HUES6 (cell line): Measurements from ENCODE around the gene ZMIZ1.
"Not testable (repeated sequence)": the region's sequence is repeated elsewhere in the genome, so short reads cannot be mapped to it uniquely, and the experiment has no call there.

ENCODE experiments used
- H3K27ac ChIP-seq: 2 replicates; pipeline ENCODE4 v1.7.0; 2013; ENCODE audit warnings: low read depth, mild to moderate bottlenecking, low read length, inconsistent platforms
- H3K27me3 ChIP-seq: 2 replicates; pipeline ENCODE4 v1.6.1; 2013; ENCODE audit warnings: low read length; ENCODE audit not compliant: control insufficient read depth, insufficient read depth
- H3K36me3 ChIP-seq: 2 replicates; pipeline ENCODE4 v1.6.1; 2013; ENCODE audit warnings: low read length; ENCODE audit not compliant: control insufficient read depth, insufficient read depth
- H3K4me1 ChIP-seq: 2 replicates; pipeline ENCODE4 v1.6.1; 2013; ENCODE audit warnings: low read length; ENCODE audit not compliant: control insufficient read depth, insufficient read depth
- H3K4me3 ChIP-seq: 2 replicates; pipeline ENCODE4 v1.5.1; 2013; ENCODE audit warnings: low read depth, low read length
- H3K9ac ChIP-seq: one replicate; pipeline ENCODE4 v1.6.1; 2013; ENCODE audit warnings: mild to moderate bottlenecking, low read length
- H3K9me3 ChIP-seq: 2 replicates; pipeline ENCODE4 v1.6.1; 2013; ENCODE audit warnings: low read depth, low read length; ENCODE audit not compliant: control insufficient read depth, insufficient read depth

ZMIZ1 gene

GRCh38 chr10:79275105-79275430 lies 206.3 kb downstream of the ZMIZ1 start:
- no peak overlapping the region for H3K27ac ChIP-seq
- H3K9me3 ChIP-seq = no peaks in the 10 kb centered on the region; the same call in 1 of the 2 replicates

GRCh38 chr10:79275431-79275851 lies 206.7 kb downstream of the ZMIZ1 start:
- Histone ChIP-seq H3K9me3 (no peaks in the 10 kb centered on the region; the same call in 1 of the 2 replicates), H3K27ac (no peak overlapping the region), H3K36me3 (peaks cover 33% of the 10 kb centered on the region), H3K9ac (no peak overlapping the region), H3K4me3 (no peak overlapping the region), H3K4me1 (no peaks in the 10 kb centered on the region; the same call in 1 of the 2 replicates), H3K27me3 (no peaks in the 10 kb centered on the region)

More at GRCh38 chr10:79275105-79275430, 206.3 kb downstream of the ZMIZ1 start:
- Histone ChIP-seq H3K36me3 (peaks cover 29% of the 10 kb centered on the region), H3K27me3 (no peaks in the 10 kb centered on the region), H3K4me1 (no peaks in the 10 kb centered on the region; the same call in 1 of the 2 replicates), H3K9ac (no peak overlapping the region), H3K4me3 (no peak overlapping the region)

GRCh38 chr10:79277579-79278269 lies 209.0 kb downstream of the ZMIZ1 start:
- peaks cover 38% of the 10 kb centered on the region for H3K36me3 ChIP-seq
- no peak overlapping the region for H3K4me3 ChIP-seq
- no peaks in the 10 kb centered on the region; the same call in 1 of the 2 replicates for H3K9me3 ChIP-seq
- H3K27me3 ChIP-seq = no peaks in the 10 kb centered on the region
- H3K27ac ChIP-seq = no peak overlapping the region
- H3K9ac ChIP-seq = no peak overlapping the region
- peaks cover 9% of the 10 kb centered on the region; the same call in 1 of the 2 replicates for H3K4me1 ChIP-seq

GRCh38 chr10:79279047-79279446 lies 210.3 kb downstream of the ZMIZ1 start:
- not testable (repeated sequence) for H3K9ac ChIP-seq, H3K27ac ChIP-seq, H3K27me3 ChIP-seq, H3K9me3 ChIP-seq, H3K4me1 ChIP-seq, H3K4me3 ChIP-seq
- peaks cover 38% of the 10 kb centered on the region for H3K36me3 ChIP-seq

GRCh38 chr10:79280956-79281355 lies 212.2 kb downstream of the ZMIZ1 start:
- Histone ChIP-seq H3K4me1 (peaks cover 9% of the 10 kb centered on the region; the same call in 1 of the 2 replicates), H3K27me3 (no peaks in the 10 kb centered on the region), H3K27ac (no peak overlapping the region), H3K4me3 (no peak overlapping the region), H3K9ac (no peak overlapping the region), H3K9me3 (no peaks in the 10 kb centered on the region; the same call in 1 of the 2 replicates), H3K36me3 (peaks cover 46% of the 10 kb centered on the region)

GRCh38 chr10:79282388-79282787 lies 213.6 kb downstream of the ZMIZ1 start:
- Histone ChIP-seq H3K27ac (no peak overlapping the region), H3K4me1 (peaks cover 13% of the 10 kb centered on the region; the same call in 1 of the 2 replicates)

GRCh38 chr10:79283616-79284015 lies 214.8 kb downstream of the ZMIZ1 start:
- Histone ChIP-seq H3K9me3 (no peaks in the 10 kb centered on the region), H3K4me1 (peaks cover 13% of the 10 kb centered on the region; the same call in 1 of the 2 replicates), H3K36me3 (peaks cover 40% of the 10 kb centered on the region), H3K9ac (no peak overlapping the region), H3K4me3 (no peak overlapping the region), H3K27ac (no peak overlapping the region), H3K27me3 (no peaks in the 10 kb centered on the region)

More at GRCh38 chr10:79282388-79282787, 213.6 kb downstream of the ZMIZ1 start:
- no peaks in the 10 kb centered on the region; the same call in 1 of the 2 replicates for H3K9me3 ChIP-seq
- no peak overlapping the region for H3K4me3 ChIP-seq
- peaks cover 40% of the 10 kb centered on the region for H3K36me3 ChIP-seq
- no peaks in the 10 kb centered on the region for H3K27me3 ChIP-seq
- H3K9ac ChIP-seq = no peak overlapping the region

- Histone ChIP-seq H3K36me3 (peaks cover 45% of the 10 kb centered on the region), H3K27me3 (no peaks in the 10 kb centered on the region), H3K9me3 (no peaks in the 10 kb centered on the region), H3K9ac (no peak overlapping the region), H3K27ac (no peak overlapping the region), H3K4me1 (peaks cover 13% of the 10 kb centered on the region; the same call in 1 of the 2 replicates), H3K4me3 (no peak overlapping the region)
Observed at GRCh38 chr10:79284158-79284871, 215.5 kb downstream of the ZMIZ1 start.

- Histone ChIP-seq H3K9me3 (no peaks in the 10 kb centered on the region), H3K27me3 (no peaks in the 10 kb centered on the region), H3K4me3 (no peak overlapping the region), H3K36me3 (peaks cover 49% of the 10 kb centered on the region), H3K27ac (no peak overlapping the region), H3K4me1 (peaks cover 13% of the 10 kb centered on the region; the same call in 1 of the 2 replicates), H3K9ac (no peak overlapping the region)
Observed at GRCh38 chr10:79285315-79286197, 216.8 kb downstream of the ZMIZ1 start.

GRCh38 chr10:79286318-79286951 lies 217.7 kb downstream of the ZMIZ1 start:
- Histone ChIP-seq H3K9ac (no peak overlapping the region), H3K27ac (no peak overlapping the region), H3K9me3 (no peaks in the 10 kb centered on the region), H3K27me3 (no peaks in the 10 kb centered on the region), H3K36me3 (peaks cover 54% of the 10 kb centered on the region), H3K4me1 (peaks cover 13% of the 10 kb centered on the region; the same call in 1 of the 2 replicates), H3K4me3 (no peak overlapping the region)
